DND-41 (cell line): ENCODE results near the gene OR2G2.

ENCODE experiments used
- CTCF ChIP-seq: IDR thresholded peaks from 2 replicates; pipeline ENCODE4 v1.5.1; 2012; ENCODE audit warnings: borderline replicate concordance, low read length, moderate library complexity, mild to moderate bottlenecking; ENCODE audit not compliant: poor library complexity, severe bottlenecking; ENCODE audit errors: extremely low read depth
- EZH2 ChIP-seq: IDR thresholded peaks from 3 replicates; pipeline ENCODE4 v1.6.1; 2012; ENCODE audit warnings: borderline replicate concordance, low read depth, mild to moderate bottlenecking, moderate library complexity, low read length, inconsistent platforms; ENCODE audit not compliant: severe bottlenecking

GRCh38 chr1:247562198-247562597 lies 26.0 kb upstream of the OR2G2 start:
- TF ChIP-seq CTCF (no peak), EZH2 (no peak)
